Cortex of kidney (tissue), 1 donor: ENCODE results near the gene MYCBP2.
"Not testable (repeated sequence)": the region's sequence is repeated elsewhere in the genome, so short reads cannot be mapped to it uniquely, and the experiment has no call there.

ENCODE experiments used
- DNase-seq: peaks from one replicate; lab custom pipeline; 2025; lab: John Stamatoyannopoulos, UW

The MYCBP2 gene

GRCh38 chr13:77300176-77301037 is 26.5 kb downstream of the MYCBP2 start:
- DNase-seq, result no peak

DNA sequence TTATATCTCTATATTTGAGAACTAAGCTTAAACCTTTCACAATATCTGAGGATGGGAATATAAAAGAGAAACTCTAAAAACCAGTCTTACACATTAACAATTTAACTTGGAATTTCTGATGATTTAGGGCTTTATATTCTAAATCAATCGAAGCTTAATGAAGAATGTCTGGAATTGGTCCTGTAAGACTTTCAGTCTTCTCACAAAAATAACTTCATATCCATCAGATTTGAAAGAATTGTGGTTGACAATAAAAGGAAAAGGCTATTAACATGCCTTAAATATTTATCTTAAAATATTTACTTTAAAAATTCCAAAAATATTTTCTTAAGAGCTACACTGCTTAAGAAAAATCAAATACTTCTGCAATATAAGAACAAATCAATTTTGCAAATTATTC is 27.3 kb downstream of the MYCBP2 start:
- no peak for DNase-seq

GRCh38 chr13:77298426-77298825 is 28.5 kb downstream of the MYCBP2 start:
- DNase-seq, result no peak

- no peak for DNase-seq
These were observed 35.1 kb downstream of the MYCBP2 start for GRCh38 chr13:77291774-77292173.

DNA sequence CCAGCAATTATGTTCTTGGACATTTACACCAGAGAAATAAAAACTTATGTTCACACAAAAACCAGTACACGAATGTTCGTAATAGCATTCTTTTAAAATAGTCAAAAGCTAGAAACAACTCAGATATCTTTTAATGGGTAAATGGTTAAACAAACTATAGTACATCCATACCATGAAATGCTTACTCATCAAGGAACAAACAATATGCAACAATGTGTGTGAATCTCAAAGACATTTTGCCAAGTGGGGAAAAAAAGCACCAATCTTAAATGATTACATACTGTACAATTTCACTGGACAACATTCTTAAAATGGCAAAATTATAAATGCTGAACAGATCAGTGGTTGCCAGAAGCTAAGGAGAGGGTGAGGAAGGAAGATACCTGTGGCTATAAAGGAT is 36.6 kb downstream of the MYCBP2 start:
- DNase-seq, result no peak

GRCh38 chr13:77289851-77290250 is 37.0 kb downstream of the MYCBP2 start:
- DNase-seq, result no peak

- DNase-seq, result not testable (repeated sequence)
These were observed 41.3 kb downstream of the MYCBP2 start for GRCh38 chr13:77285632-77286031.

DNA sequence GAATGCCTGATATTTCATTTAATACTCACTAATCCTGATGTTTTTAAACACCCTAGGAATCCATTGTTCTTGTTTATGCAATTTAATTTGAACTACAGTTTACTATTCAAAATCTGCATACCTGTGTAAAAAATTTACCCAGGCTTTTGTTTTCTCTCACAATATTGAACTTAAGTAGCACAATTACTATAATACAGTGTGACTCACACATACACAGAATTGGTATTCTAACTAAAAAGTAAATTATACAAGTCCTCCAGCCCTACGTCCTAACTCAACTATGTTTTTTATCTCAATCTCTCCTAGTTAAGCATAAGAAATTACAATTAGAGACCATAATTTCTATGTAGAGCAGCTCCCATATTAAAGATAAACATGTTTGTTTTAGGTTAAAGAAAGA is 41.8 kb downstream of the MYCBP2 start:
- DNase-seq, result no peak

DNA sequence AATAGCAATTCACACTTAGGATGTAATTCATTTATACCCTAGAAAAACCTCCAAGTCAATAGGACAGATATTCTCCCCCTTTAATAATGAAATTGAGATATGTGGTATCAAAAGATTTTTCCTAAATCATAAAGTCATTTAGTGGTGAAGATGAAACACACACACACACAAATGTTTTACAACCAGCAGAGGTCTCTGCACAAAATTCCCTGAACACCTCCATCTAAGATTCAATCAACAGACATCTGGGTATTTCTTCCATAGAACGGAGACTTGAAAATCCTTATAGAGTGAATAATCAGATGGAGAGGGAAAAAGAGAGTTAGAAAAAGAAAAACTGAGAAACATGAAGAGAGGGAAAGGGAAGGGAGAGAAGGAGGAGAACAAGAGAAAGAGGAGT is 52.8 kb downstream of the MYCBP2 start:
- no peak for DNase-seq

GRCh38 chr13:77269141-77269540 is 57.8 kb downstream of the MYCBP2 start:
- no peak for DNase-seq

GRCh38 chr13:77267362-77267761 is 59.5 kb downstream of the MYCBP2 start:
- no peak for DNase-seq

DNA sequence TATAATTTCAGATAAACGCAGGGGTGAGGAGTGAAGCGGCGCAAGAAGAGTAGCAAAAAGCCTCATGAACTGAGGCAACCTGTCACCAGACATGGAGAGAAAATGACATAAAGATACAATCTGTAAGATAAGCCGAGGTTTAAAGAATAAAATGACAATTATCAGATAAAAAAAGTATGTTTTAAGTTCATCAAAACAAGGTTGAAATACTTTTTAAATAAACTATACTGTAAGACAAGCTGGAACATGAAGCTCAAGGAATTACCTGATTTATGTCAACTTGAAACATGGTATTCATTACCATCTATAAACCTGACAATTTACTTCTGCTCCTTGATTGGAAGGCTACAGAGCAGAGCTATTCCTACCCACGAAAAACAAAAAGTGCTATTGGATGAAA is 61.6 kb downstream of the MYCBP2 start:
- no peak for DNase-seq

DNA sequence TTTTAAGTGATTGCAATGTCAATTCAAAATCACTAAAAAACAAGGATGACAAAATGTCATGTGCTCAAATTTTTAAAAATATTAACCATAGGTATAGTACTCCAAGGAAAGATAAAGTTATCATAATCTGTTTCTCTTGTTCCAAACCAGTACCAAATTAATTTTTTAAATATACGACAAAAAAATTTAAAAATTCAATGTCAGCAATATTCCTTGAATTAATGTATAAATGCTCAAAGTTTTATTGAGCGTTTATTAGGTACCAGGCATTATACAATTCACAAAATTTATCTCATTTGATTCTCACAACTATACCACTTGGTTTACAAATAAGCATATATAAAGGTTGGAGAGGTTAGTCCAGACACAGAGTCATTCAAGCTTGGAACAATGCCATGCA is 64.7 kb downstream of the MYCBP2 start:
- DNase-seq, result no peak

- DNase-seq, result no peak
These were observed 75.9 kb downstream of the MYCBP2 start for GRCh38 chr13:77250975-77251374.

- DNase-seq, result not testable (repeated sequence)
These were observed 81.7 kb downstream of the MYCBP2 start for GRCh38 chr13:77245224-77245623.

- DNase-seq, result no peak
These were observed 87.6 kb downstream of the MYCBP2 start for GRCh38 chr13:77239312-77239711.

GRCh38 chr13:77235456-77236022 is 91.4 kb downstream of the MYCBP2 start:
- DNase-seq, result no peak

- DNase-seq, result no peak
These were observed 93.7 kb downstream of the MYCBP2 start for GRCh38 chr13:77233159-77233558.

- DNase-seq, result no peak
These were observed 96.3 kb downstream of the MYCBP2 start for GRCh38 chr13:77230560-77230959.

DNA sequence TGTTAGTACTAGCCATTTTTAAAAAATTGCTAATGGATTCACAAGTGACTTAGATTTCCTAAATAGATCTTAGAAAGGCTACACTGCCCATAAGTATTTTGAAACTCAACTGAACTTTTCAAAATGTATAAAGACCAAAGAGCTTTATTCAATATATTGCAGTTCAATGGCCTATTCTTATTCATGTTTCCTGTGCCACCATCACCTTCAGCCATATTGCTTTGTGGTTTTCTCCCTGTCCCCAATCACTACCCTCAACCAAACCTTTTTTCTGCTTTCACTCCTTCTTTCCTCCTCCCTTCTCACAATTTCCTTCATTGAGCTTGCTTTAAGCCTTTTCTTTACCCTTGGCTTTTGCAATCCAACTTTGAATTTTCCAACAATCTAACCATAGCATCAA is 100.9 kb downstream of the MYCBP2 start:
- DNase-seq, result no peak

DNA sequence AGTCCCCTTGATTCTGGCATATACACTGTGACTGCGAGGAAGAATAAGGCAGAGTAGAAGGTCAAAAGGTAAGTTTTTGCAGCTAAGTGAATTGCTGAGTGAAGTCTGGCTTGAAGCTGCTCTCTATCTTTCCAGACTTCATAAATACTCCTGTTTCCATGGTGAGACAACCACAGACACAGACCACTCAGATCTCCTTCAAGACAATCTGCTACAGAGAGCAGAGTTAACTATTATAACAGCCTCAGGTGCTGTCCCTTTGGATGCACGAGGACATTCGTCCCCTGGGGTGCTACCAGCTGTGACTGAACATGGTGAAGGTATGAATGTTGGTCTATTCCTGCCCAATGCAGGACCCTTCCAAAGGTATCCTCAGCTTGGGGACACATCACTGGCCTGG is 104.0 kb downstream of the MYCBP2 start:
- no peak for DNase-seq

DNA sequence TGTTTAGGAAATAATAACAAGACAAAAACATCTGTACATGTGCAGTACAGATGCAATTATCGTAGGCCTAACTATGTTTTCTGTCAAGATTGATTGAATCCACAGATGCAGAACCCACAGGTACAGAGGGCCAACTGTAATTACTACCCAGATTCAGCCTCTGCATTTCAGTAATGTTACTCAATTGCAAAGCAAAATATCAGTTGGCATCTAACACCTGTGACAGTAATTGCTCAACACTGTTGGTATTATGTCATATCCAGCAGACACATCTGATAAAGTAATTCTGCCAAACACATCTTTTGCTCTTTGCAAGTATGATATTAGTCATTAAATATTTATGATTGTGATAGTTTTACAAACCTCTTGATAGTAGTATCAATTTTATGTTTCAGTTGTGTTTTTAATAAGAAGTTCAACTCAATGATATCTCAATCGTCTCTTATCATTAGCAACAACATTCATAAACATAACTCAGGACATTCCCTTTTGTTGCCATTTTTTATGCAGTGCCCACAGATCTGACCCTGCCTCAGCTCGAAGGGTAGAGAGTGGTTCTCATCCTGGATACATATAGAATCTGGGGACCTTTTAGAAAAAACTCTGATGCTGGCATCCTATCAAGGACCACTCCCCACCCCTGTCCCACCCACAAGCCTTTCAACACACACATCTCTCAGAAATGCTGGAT is 104.7 kb downstream of the MYCBP2 start:
- no peak for DNase-seq

- no peak for DNase-seq
These were observed 107.5 kb downstream of the MYCBP2 start for GRCh38 chr13:77219401-77219800.
